Breast epithelium (tissue), 4 donors: Measurements from ENCODE around the gene OSBPL2. TPM values are rescaled to one million over a fixed set of nuclear protein-coding genes. Genes with fewer than 3 reads are reported as not detected.

Experiments
- DNase-seq, 2 donors: peaks; one replicate each; pipeline ENCODE4 v3.0.0-alpha.2; 2019; ENCODE audit warnings: low spot score in 2 of 2
- H3K27ac ChIP-seq, 2 donors: fragments of 200-600 bp; sonication (generic) in 1 of 2; one replicate each; pipeline ENCODE4 v1.5.1; 2016 to 2019; ENCODE audit warnings: mild to moderate bottlenecking in 1 of 2
- H3K27me3 ChIP-seq, 2 donors: fragments of 200-600 bp; sonication (generic) in 1 of 2; one replicate each; pipeline versions ENCODE4 v1.5.1 to v1.6.0; 2017 to 2019; ENCODE audit warnings: control low read depth in 1 of 2, mild to moderate bottlenecking in 1 of 2
- H3K36me3 ChIP-seq: fragments of 200-600 bp; one replicate; pipeline ENCODE4 v1.5.1; 2019
- H3K4me1 ChIP-seq, 2 donors: fragments of 200-600 bp; sonication (generic); one replicate each; pipeline ENCODE4 v1.5.1; 2016 to 2019; ENCODE audit warnings: control low read depth in 1 of 2
- H3K4me3 ChIP-seq, 3 donors: fragments of 200-600 bp; sonication (generic); 1 replicate in 2 of 3; 2 replicates in 1 of 3; pipeline ENCODE4 v1.5.1; 2016 to 2019; ENCODE audit warnings: mild to moderate bottlenecking in 3 of 3, moderate library complexity in 2 of 3
- H3K9me3 ChIP-seq, 2 donors: fragments of 200-600 bp; sonication (generic) in 1 of 2; one replicate each; pipeline ENCODE4 v1.5.1; 2016 to 2019; ENCODE audit warnings: control low read depth in 1 of 2
- CTCF ChIP-seq, 3 donors: fragments of 450-650 bp; IDR thresholded peaks; one replicate each; pipeline ENCODE4 v1.5.1; 2016 to 2017; ENCODE audit warnings: antibody characterized with exemption in 3 of 3, mild to moderate bottlenecking in 3 of 3, moderate library complexity in 3 of 3
- POLR2A ChIP-seq: fragments of 450-650 bp; IDR thresholded peaks from one replicate; pipeline ENCODE4 v1.6.1; 2016; ENCODE audit warnings: antibody characterized with exemption, mild to moderate bottlenecking, moderate library complexity
- POLR2AphosphoS5 ChIP-seq, 3 donors: sonication (generic); formaldehyde crosslinking; IDR thresholded peaks; one replicate each; pipeline ENCODE4 v1.6.1; 2017; ENCODE audit warnings: antibody characterized with exemption in 3 of 3
- intact Hi-C: fragments of 100-400 bp; cut with DNase I; formaldehyde crosslinking; loops from one replicate; pipeline ENCODE4 v1.15.1; 2023; ENCODE audit warnings: low total_unique reads
- total RNA-seq, 3 donors: library from RNA; depleted of rRNA; stranded (reverse); fragments of >200 nt; gene quantifications; one replicate each; pipeline ENCODE4 v1.1.0, GENCODE V29; 2016

OSBPL2 gene
- total RNA-seq, 3 donors from 2014 or later = 25.0 to 46.1 (median 38.0) TPM

GRCh38 chr20:62211216-62211615 is 27.1 kb upstream of the OSBPL2 start:
- intact Hi-C loops = no loop called here
- Histone ChIP-seq H3K27me3 (peaks cover 6 to 51% of the 10 kb centered on the region in 2 donors), H3K4me3 (no peak overlapping the region), H3K27ac (no peak overlapping the region), H3K9me3 (no peaks in the 10 kb centered on the region), H3K36me3 (no peaks in the 10 kb centered on the region), H3K4me1 (no peaks in the 10 kb centered on the region)
- DNase-seq = no peak
- TF ChIP-seq CTCF (IDR thresholded peaks at IDR 0.05) (no peak), POLR2A (no peak), POLR2AphosphoS5 (IDR thresholded peaks at IDR 0.05) (no peak)

DNA sequence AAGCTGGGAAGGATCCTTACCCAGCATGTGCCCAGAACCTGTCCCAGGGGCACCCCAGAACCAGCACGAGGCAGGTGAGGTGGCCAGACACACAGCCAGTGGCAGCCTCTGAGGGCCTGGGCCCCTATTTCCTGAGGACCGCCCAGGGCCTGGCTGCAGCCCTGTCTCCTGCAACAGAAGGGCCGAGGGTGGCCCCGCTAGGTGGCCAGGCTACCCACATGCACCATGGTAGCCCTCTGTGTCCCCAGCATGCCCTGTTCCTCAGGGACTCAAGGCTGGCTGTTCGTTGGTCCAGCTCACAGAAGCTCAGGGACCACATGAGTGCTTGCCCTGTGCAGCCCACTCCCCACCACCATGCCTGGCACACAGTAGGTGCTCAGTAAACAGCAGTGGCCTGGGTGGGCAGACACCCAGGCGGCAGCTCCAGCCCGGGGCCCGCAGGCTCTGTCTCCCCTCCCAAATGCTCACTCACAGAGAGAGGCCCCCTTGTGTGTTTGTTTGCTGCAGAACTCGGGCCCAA is 26.5 kb upstream of the OSBPL2 start:
- TF ChIP-seq POLR2AphosphoS5 (IDR thresholded peaks at IDR 0.05) = no peak
- no peak for TF ChIP-seq CTCF (IDR thresholded peaks at IDR 0.05)
- TF ChIP-seq POLR2A = no peak
- H3K4me1 ChIP-seq = no peaks in the 10 kb centered on the region
- no peak overlapping the region for H3K27ac ChIP-seq
- no peaks in the 10 kb centered on the region for H3K9me3 ChIP-seq
- peaks cover 6 to 57% of the 10 kb centered on the region in 2 donors for H3K27me3 ChIP-seq
- DNase-seq = no peak
- no peak overlapping the region for H3K4me3 ChIP-seq
- H3K36me3 ChIP-seq = no peaks in the 10 kb centered on the region
- intact Hi-C loops = no loop called here

GRCh38 chr20:62212299-62212698 is 26.0 kb upstream of the OSBPL2 start:
- DNase-seq = no peak
- Histone ChIP-seq H3K27me3 (peaks cover 7 to 62% of the 10 kb centered on the region in 2 donors), H3K36me3 (no peaks in the 10 kb centered on the region), H3K9me3 (no peaks in the 10 kb centered on the region), H3K4me3 (no peak overlapping the region), H3K4me1 (no peaks in the 10 kb centered on the region), H3K27ac (no peak overlapping the region)
- intact Hi-C loops = no loop called here
- TF ChIP-seq POLR2AphosphoS5 (IDR thresholded peaks at IDR 0.05) = no peak
- TF ChIP-seq CTCF (IDR thresholded peaks at IDR 0.05) = no peak
- no peak for TF ChIP-seq POLR2A

- H3K27me3 ChIP-seq = peaks cover 10 to 80% of the 10 kb centered on the region in 2 donors
- intact Hi-C loops = no loop called here
These were observed 24.3 kb upstream of the OSBPL2 start for GRCh38 chr20:62214067-62214466.

More at GRCh38 chr20:62214067-62214466, 24.3 kb upstream of the OSBPL2 start:
- Histone ChIP-seq H3K9me3 (no peaks in the 10 kb centered on the region), H3K4me1 (peaks cover 0 to 2% of the 10 kb centered on the region in 2 donors), H3K4me3 (no peak overlapping the region), H3K36me3 (no peaks in the 10 kb centered on the region), H3K27ac (no peak overlapping the region)
- TF ChIP-seq POLR2A (no peak), POLR2AphosphoS5 (IDR thresholded peaks at IDR 0.05) (no peak), CTCF (IDR thresholded peaks at IDR 0.05) (no peak)
- DNase-seq = no peak
